HCT116 (cell line): ENCODE measurements around the gene SUPT20HL2.

ENCODE experiments used
- CEBPB ChIP-seq: IDR thresholded peaks from 2 replicates; pipeline ENCODE4 v1.6.1; 2012; ENCODE audit warnings: low read depth
- CTCF ChIP-seq, 3 experiments: fragments of 200-600 bp in 1 of 3; sonication (generic) in 1 of 3; IDR thresholded peaks in 2 of 3; conservative IDR thresholded peaks in 1 of 3; 2 replicates each; pipeline ENCODE4 v1.5.1; 2012 to 2017; ENCODE audit warnings: low read depth in 2 of 3, low read length in 2 of 3, antibody characterized with exemption in 1 of 3, borderline replicate concordance in 1 of 3, control low read depth in 1 of 3, mild to moderate bottlenecking in 1 of 3, mixed read lengths in 1 of 3, mixed run types in 1 of 3, moderate library complexity in 1 of 3; ENCODE audit not compliant: insufficient read depth in 1 of 3
- EZH2 ChIP-seq: fragments of 200-600 bp; sonication (generic); IDR thresholded peaks from 2 replicates; pipeline ENCODE4 v1.6.1; 2017; ENCODE audit warnings: antibody characterized with exemption, mixed run types
- FOSL1 ChIP-seq: IDR thresholded peaks from 2 replicates; pipeline ENCODE4 v1.6.1; 2012; ENCODE audit warnings: low read depth
- POLR2A ChIP-seq: IDR thresholded peaks from 2 replicates; pipeline ENCODE4 v1.7.0; 2011; ENCODE audit warnings: borderline replicate concordance; ENCODE audit not compliant: insufficient read depth, insufficient read length; ENCODE audit errors: extremely low read depth
- POLR2AphosphoS5 ChIP-seq: IDR thresholded peaks from 2 replicates; pipeline ENCODE4 v1.6.1; 2011; ENCODE audit warnings: mild to moderate bottlenecking, low read depth, low read length, moderate library complexity
- REST ChIP-seq: IDR thresholded peaks from 2 replicates; pipeline ENCODE4 v1.6.1; 2012; ENCODE audit warnings: low read depth
- SIN3A ChIP-seq: IDR thresholded peaks from 2 replicates; pipeline ENCODE4 v1.6.1; 2012; ENCODE audit warnings: low read depth
- SP1 ChIP-seq: IDR thresholded peaks from 2 replicates; pipeline ENCODE4 v1.6.1; 2012; ENCODE audit warnings: low read depth
- TCF7L2 ChIP-seq: IDR thresholded peaks from 2 replicates; pipeline ENCODE4 v1.7.0; 2011; ENCODE audit warnings: borderline replicate concordance, inconsistent platforms; ENCODE audit not compliant: insufficient read depth, insufficient read length; ENCODE audit errors: extremely low read depth

GRCh38 chrX:24355095-24355494, 41.2 kb upstream of the SUPT20HL2 start:
- TF ChIP-seq CTCF (IDR thresholded peaks at IDR 0.05 in 2 of 3, conservative IDR thresholded peaks at IDR 0.05 in 1 of 3; ENCODE audit: borderline replicate concordance in 1 of 3, insufficient read depth in 1 of 3, low read depth in 2 of 3, low read length in 2 of 3) (no peak), POLR2AphosphoS5 (no peak), CEBPB (no peak), POLR2A (no peak), FOSL1 (no peak), EZH2 (no peak), REST (no peak), SP1 (no peak), SIN3A (no peak), TCF7L2 (no peak)
